H1 (cell line): Measurements from ENCODE around the gene CRABP1. TPM values are rescaled to one million over a fixed set of nuclear protein-coding genes. Genes with fewer than 3 reads are reported as not detected.

ENCODE experiments used
- ASH2L ChIP-seq: fragments of 200-600, 300-600 bp; sonication (generic); IDR thresholded peaks from one replicate; pipeline ENCODE4 v1.7.1; 2017; ENCODE audit warnings: low read length
- CHD1 ChIP-seq: IDR thresholded peaks from 2 replicates; pipeline ENCODE4 v1.6.1; 2012; ENCODE audit warnings: low read depth, low read length, improper control_type of control experiment
- KDM1A ChIP-seq: fragments of 200-600, 300-600 bp; sonication (generic); IDR thresholded peaks from 2 replicates; pipeline ENCODE4 v1.7.1; 2016; ENCODE audit warnings: mild to moderate bottlenecking, low read length, borderline replicate concordance
- POLR2AphosphoS5 ChIP-seq: IDR thresholded peaks from 2 replicates; pipeline ENCODE4 v1.6.1; 2011; ENCODE audit warnings: low read depth, low read length
- RBBP5 ChIP-seq: IDR thresholded peaks from 2 replicates; pipeline ENCODE4 v1.7.1; 2012; ENCODE audit warnings: low read depth, mild to moderate bottlenecking, inconsistent platforms, low read length, moderate library complexity, borderline replicate concordance
- SP4 ChIP-seq: IDR thresholded peaks from 2 replicates; pipeline ENCODE4 v1.6.1; 2012; ENCODE audit warnings: low read length, inconsistent platforms
- polyA plus RNA-seq, 7 experiments: library from polyadenylated mRNA; depleted of rRNA in 3 of 7; stranded (reverse) in 5 of 7; unstranded in 2 of 7; fragments of >200 nt in 5 of 7; fragments of 200-250 nt in 2 of 7; gene quantifications; 1 replicate in 5 of 7; 2 replicates in 1 of 7; 4 replicates in 1 of 7; pipeline versions ENCODE4 v1.2.1 to v1.2.3, GENCODE V29; 2011 to 2013; ENCODE audit warnings: missing spikeins in 2 of 7, mixed read lengths in 2 of 7
- total RNA-seq: library from RNA; stranded (reverse); fragmentation: NEBNext Ultra II Directional; extraction: Animal tissue kit (Norgen Biotek cat#: 25700); gene quantifications from 2 replicates; pipeline ENCODE4 v1.2.1, GENCODE V29; 2021
- TF ChIP-seq, protein P1 (sequence below): IDR thresholded peaks from 2 replicates; pipeline ENCODE4 v1.6.1; 2012; ENCODE audit warnings: low read length, inconsistent platforms

Gene CRABP1
- total and polyA plus RNA-seq, 2 of the 8 experiments (the other 6 are each of a cell fraction or from before 2014, with no cell fraction given): 385 to 655 TPM

- no peak for TF ChIP-seq ASH2L
- no peak for TF ChIP-seq RBBP5
- TF ChIP-seq SP4: no peak
- TF ChIP-seq KDM1A: no peak
- no peak for TF ChIP-seq POLR2AphosphoS5
- TF ChIP-seq CHD1: no peak
- TF ChIP-seq, protein P1, sequence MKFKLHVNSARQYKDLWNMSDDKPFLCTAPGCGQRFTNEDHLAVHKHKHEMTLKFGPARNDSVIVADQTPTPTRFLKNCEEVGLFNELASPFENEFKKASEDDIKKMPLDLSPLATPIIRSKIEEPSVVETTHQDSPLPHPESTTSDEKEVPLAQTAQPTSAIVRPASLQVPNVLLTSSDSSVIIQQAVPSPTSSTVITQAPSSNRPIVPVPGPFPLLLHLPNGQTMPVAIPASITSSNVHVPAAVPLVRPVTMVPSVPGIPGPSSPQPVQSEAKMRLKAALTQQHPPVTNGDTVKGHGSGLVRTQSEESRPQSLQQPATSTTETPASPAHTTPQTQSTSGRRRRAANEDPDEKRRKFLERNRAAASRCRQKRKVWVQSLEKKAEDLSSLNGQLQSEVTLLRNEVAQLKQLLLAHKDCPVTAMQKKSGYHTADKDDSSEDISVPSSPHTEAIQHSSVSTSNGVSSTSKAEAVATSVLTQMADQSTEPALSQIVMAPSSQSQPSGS: no peak
These were observed 48.7 kb downstream of the CRABP1 start (continued) for GRCh38 chr15:78388865-78389264.
